ENCODE measurements around the gene PPFIA2.

PPFIA2 gene

DNA sequence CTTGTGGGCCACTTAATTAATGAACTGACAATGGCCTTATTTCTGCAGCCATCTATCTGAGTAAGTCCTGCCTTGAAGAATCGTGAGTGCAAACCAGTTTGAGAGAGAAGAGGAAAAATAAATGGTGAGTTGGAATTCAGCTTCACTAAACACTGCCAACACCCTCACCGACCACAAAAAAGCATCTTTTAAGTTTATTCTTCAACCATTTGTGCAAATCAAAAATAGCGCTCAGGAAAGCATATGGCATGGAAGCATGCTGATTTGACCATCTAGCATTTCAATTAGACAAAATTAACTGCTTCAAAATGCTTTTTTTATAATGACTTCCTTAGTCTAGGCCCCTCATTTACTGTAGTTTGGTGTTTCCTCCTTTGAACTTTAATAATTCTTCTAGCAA, 294.0 kb downstream of the PPFIA2 start:
- TF ChIP-seq, protein P1, sequence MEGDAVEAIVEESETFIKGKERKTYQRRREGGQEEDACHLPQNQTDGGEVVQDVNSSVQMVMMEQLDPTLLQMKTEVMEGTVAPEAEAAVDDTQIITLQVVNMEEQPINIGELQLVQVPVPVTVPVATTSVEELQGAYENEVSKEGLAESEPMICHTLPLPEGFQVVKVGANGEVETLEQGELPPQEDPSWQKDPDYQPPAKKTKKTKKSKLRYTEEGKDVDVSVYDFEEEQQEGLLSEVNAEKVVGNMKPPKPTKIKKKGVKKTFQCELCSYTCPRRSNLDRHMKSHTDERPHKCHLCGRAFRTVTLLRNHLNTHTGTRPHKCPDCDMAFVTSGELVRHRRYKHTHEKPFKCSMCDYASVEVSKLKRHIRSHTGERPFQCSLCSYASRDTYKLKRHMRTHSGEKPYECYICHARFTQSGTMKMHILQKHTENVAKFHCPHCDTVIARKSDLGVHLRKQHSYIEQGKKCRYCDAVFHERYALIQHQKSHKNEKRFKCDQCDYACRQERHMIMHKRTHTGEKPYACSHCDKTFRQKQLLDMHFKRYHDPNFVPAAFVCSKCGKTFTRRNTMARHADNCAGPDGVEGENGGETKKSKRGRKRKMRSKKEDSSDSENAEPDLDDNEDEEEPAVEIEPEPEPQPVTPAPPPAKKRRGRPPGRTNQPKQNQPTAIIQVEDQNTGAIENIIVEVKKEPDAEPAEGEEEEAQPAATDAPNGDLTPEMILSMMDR (IDR thresholded peaks at IDR 0.05; ENCODE audit: insufficient read depth, low read length, missing control alignments): no peak

DNA sequence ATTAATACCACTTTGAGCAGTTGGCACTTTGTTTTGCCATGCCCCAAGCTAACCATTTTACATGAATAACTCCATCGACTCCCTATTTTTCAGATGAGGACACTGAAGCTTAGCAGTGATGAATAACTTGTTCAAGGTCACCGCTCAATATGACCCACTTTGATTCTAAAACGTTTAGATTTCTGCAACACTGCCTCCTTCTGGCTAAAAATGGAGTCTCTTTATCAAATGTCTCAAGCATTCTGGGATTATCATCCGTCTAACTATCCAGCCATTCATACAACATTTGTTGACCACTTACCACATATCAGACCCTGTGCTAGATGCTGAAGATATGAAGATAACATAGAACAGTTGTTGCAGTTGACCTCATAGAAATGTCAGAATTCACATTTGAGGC, 298.0 kb downstream of the PPFIA2 start:
- CTCF ChIA-PET: no interaction called here

More for the DNA sequence above, 294.0 kb downstream of the PPFIA2 start:
- ChIA-PET CTCF (no interaction called here), POLR2A (no interaction called here)
- no peak overlapping the region for H3K4me3 ChIP-seq (ENCODE audit: low read depth, low read length)
- DNase-seq (ENCODE audit: low read depth, low spot score): no peak

DNA sequence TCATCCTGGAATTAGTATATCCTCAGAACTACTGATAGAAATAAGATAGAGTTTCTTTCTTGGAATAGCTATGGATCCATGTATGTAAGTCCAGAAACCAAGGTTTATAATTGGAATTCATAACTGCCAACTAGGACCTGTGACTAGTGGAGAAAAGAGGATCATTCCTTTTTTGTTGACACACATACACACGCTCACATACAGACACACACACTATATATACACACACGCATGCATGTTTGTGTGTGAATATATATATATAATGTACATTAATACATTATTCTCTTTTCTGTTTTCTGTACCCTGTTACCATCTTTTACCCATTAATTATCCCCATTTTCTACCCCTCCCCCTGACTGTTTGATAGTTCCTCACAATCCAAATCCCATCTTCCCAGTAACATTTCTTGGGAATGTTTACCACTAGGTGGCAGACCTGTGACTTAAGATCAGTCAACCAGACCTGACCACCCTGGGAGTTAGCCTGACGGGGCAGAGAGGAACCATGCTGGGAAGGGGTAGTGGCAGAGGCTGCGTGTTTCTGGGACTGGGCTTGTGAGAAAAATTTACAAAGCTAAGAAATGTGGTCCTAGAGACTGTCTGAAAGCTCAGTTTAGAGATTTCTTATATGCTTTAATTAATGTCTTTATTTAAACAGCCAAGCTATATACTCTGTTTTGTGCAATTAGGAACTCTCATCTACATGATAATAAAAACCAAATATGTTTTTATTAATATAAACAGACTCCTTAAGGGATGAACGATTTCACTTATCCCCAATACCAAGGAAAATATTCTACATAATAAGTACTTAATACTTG, 308.0 kb downstream of the PPFIA2 start:
- H3K4me3 ChIP-seq (ENCODE audit: low read depth, low read length): no peak overlapping the region
- DNase-seq (ENCODE audit: low read depth, low spot score): peak; percentile 14
- TF ChIP-seq, protein P1 (IDR thresholded peaks at IDR 0.05; ENCODE audit: insufficient read depth, low read length, missing control alignments): peak; percentile 61
- CTCF ChIA-PET: interaction anchor here (0.7 to 3.0 kb wide), 10 partner anchors 9 to 177 kb away, joined by 3 to 26 read pairs (median 3); no protein-coding TSS in a partner anchor
- POLR2A ChIA-PET: no interaction called here

More for the DNA sequence above, 298.0 kb downstream of the PPFIA2 start:
- no peak overlapping the region for H3K4me3 ChIP-seq (ENCODE audit: low read depth, low read length)
- TF ChIP-seq, protein P1 (IDR thresholded peaks at IDR 0.05; ENCODE audit: insufficient read depth, low read length, missing control alignments): no peak
- no peak for DNase-seq (ENCODE audit: low read depth, low spot score)
- POLR2A ChIA-PET: no interaction called here

DNA sequence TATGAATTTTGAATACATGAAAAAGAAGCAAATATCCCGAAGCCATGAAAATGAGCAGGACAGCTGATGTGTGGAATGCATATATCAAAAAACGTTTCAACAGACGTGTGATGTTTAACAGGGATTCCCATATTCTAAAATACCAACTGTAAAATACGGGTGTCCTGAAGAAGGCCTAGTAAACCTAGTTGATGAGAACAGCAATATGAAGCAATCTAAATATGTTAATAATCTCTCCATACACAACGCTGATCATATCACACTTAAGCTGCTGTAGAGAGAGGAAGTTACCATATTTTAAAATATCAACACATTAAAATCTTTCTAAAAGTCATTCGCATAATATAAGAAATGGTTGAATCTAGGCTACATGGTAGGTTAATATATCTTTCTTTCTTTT, 317.5 kb downstream of the PPFIA2 start:
- TF ChIP-seq, protein P1 (IDR thresholded peaks at IDR 0.05; ENCODE audit: insufficient read depth, low read length, missing control alignments): no peak
- POLR2A ChIA-PET: no interaction called here
- no peak overlapping the region for H3K4me3 ChIP-seq (ENCODE audit: low read depth, low read length)
- CTCF ChIA-PET: interaction anchor here (3.7 kb wide), 1 partner anchor 9 kb away, joined by 21 read pairs; no protein-coding TSS in a partner anchor
- no peak for DNase-seq (ENCODE audit: low read depth, low spot score)

DNA sequence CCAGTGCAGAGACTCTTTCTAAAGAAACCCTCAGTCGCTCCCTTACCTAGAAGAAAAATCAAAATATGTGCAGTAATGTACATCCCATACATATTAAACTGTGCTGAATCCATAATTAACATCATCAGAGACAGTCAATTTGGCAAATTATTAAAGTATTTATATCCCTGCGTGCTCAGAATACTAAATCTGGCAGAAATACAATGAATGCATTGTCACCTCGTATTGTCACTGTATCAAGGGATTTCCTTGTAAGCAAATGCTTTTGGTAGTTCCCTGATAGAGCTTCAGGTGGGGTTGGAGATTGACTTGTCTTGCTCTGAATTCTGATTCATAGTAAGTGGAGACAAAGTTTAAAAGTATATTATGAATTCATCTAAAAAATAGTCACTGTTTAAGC, 319.1 kb downstream of the PPFIA2 start:
- POLR2A ChIA-PET: no interaction called here
- TF ChIP-seq, protein P1 (IDR thresholded peaks at IDR 0.05; ENCODE audit: insufficient read depth, low read length, missing control alignments): no peak
- CTCF ChIA-PET: interaction anchor here (3.7 kb wide), 1 partner anchor 11 kb away, joined by 21 read pairs; no protein-coding TSS in a partner anchor
- H3K4me3 ChIP-seq (ENCODE audit: low read depth, low read length): no peak overlapping the region
- DNase-seq (ENCODE audit: low read depth, low spot score): no peak

DNA sequence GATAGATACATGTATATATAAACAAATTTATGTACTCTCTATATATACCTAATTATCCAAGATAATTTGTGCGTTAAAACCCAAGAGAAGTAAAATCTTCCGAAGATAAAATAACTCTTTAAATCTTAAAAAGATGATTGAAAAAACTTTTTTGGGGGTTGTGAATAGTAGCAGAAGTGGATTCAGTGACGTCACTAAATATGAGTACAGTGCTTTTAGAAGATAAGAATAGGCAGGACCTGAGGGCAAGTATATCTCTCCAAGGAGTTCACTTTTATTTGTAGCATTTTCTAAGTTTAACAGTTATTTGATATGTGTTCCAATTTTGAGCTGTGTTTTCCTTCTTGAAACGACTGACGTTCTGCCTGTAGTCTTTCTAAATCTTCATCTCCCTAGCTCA, 319.8 kb downstream of the PPFIA2 start:
- no peak overlapping the region for H3K4me3 ChIP-seq (ENCODE audit: low read depth, low read length)
- TF ChIP-seq, protein P1 (IDR thresholded peaks at IDR 0.05; ENCODE audit: insufficient read depth, low read length, missing control alignments): no peak
- POLR2A ChIA-PET: no interaction called here
- no peak for DNase-seq (ENCODE audit: low read depth, low spot score)
- CTCF ChIA-PET: no interaction called here
